ENCODE data around the gene GZMB.

DNA sequence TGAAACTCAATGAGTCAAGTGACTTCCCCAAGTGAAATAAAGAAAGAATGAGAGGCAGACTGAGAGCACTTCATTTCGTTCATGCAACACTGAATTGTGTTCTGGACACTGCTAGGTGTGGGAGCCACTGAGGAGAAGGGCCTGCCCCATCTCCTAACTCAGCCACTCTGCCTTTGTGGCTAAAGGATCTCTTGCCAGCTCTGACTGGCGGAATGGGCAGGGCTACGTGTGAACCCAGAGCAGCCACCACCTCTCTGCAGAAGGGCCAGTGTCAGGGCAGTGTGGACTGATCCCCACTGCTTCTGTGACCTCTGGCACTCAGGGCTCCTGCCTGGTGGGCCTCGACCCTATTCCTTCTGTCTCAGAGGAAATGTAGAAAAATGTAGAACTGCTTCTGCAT lies 46.5 kb upstream of the GZMB start:
- no peak for TF ChIP-seq POLR2A (IDR thresholded peaks at IDR 0.05; ENCODE audit: low read depth, low read length)
- no peak for TF ChIP-seq TAF1 (IDR thresholded peaks at IDR 0.05; ENCODE audit: low read depth, low read length)
